Erythroblast (primary cell): ENCODE measurements around the gene SLC26A1.
"Not testable (repeated sequence)": the region's sequence is repeated elsewhere in the genome, so short reads cannot be mapped to it uniquely, and the experiment has no call there.

Source experiments
- DNase-seq, 2 experiments: peaks; one replicate each; lab custom pipeline; 2025; lab: John Stamatoyannopoulos, UW
- GATA1 ChIP-seq: IDR thresholded peaks from 2 replicates; pipeline ENCODE4 v1.6.1; 2011; ENCODE audit warnings: low read depth, mild to moderate bottlenecking, control low read depth, low read length, moderate library complexity
- POLR2A ChIP-seq: IDR thresholded peaks from 2 replicates; pipeline ENCODE4 v1.6.1; 2011; ENCODE audit warnings: mild to moderate bottlenecking, low read length

Gene SLC26A1

GRCh38 chr4:1004071-1004418, 10.8 kb upstream of the SLC26A1 start:
- DNase-seq: no peak
- TF ChIP-seq GATA1: no peak
- TF ChIP-seq POLR2A: no peak

GRCh38 chr4:1003271-1004070, 10.3 kb upstream of the SLC26A1 start:
- no peak for TF ChIP-seq POLR2A
- TF ChIP-seq GATA1: no peak
- no peak for DNase-seq

GRCh38 chr4:1002631-1003251, 9.5 kb upstream of the SLC26A1 start:
- no peak for DNase-seq
- TF ChIP-seq POLR2A: no peak
- TF ChIP-seq GATA1: no peak

- no peak for TF ChIP-seq GATA1
- no peak for TF ChIP-seq POLR2A
- DNase-seq: peak; percentile 46 to 53
These were observed 9.0 kb upstream of the SLC26A1 start for GRCh38 chr4:1002131-1002630.

GRCh38 chr4:1001561-1002130, 8.4 kb upstream of the SLC26A1 start:
- peak in 1 of 2 experiments; percentile 23 for DNase-seq

GRCh38 chr4:1000686-1001260, 7.6 kb upstream of the SLC26A1 start:
- no peak for TF ChIP-seq POLR2A
- TF ChIP-seq GATA1: no peak
- no peak for DNase-seq

More at GRCh38 chr4:1001561-1002130, 8.4 kb upstream of the SLC26A1 start:
- no peak for TF ChIP-seq GATA1
- peak; percentile 30 for TF ChIP-seq POLR2A

- DNase-seq: no peak
- no peak for TF ChIP-seq GATA1
- TF ChIP-seq POLR2A: no peak
These were observed 6.8 kb upstream of the SLC26A1 start for GRCh38 chr4:999882-1000425.

GRCh38 chr4:999240-999863, 6.1 kb upstream of the SLC26A1 start:
- DNase-seq: not testable (repeated sequence)

- DNase-seq: peak; percentile 27 to 35
- TF ChIP-seq GATA1: no peak
- no peak for TF ChIP-seq POLR2A
These were observed 5.0 kb upstream of the SLC26A1 start for GRCh38 chr4:998096-998691.

GRCh38 chr4:997375-998071, 4.3 kb upstream of the SLC26A1 start:
- peak; percentile 80 to 81 for DNase-seq
- no peak for TF ChIP-seq POLR2A
- TF ChIP-seq GATA1: no peak

- TF ChIP-seq GATA1 (no peak), POLR2A (no peak)
- peak in 1 of 2 experiments; percentile 48 for DNase-seq
These were observed 3.8 kb upstream of the SLC26A1 start for GRCh38 chr4:996997-997374.

- no peak for TF ChIP-seq GATA1
- peak; percentile 75 for TF ChIP-seq POLR2A
- peak; percentile 88 to 92 for DNase-seq
These were observed 3.1 kb upstream of the SLC26A1 start for GRCh38 chr4:996030-996996.
